HepG2 (cell line): ENCODE measurements around the gene HNRNPA0. TPM values are rescaled to one million over a fixed set of nuclear protein-coding genes. Genes with fewer than 3 reads are reported as not detected.
"Not testable (repeated sequence)": the region's sequence is repeated elsewhere in the genome, so short reads cannot be mapped to it uniquely, and the experiment has no call there.

Experiments
- ATAC-seq: fragments of 200-7000 bp; cut with Tn5 transposase; 3 replicates; pipeline ENCODE4 v1.9.1; 2020; ENCODE audit warnings: mild to moderate bottlenecking, moderate library complexity
- BruUV-seq: library from RNA; stranded (reverse); fragments of 400-500 nt; replicated peaks from 2 replicates; lab custom pipeline; 2021; lab: Mats Ljungman, UMichigan
- CTCF ChIA-PET: fragments of 300-600 bp; formaldehyde crosslinking; extraction: SDS; loops from one replicate; lab custom pipeline; 2021; ENCODE audit warnings: low total read pairs, inconsistent platforms, low intra/inter-chr PET ratio; lab: Yijun Ruan, JAX
- POLR2A ChIA-PET: fragments of 350-600 bp; sonication (Branson Sonifier 250); formaldehyde crosslinking; loops from one replicate; lab custom pipeline; 2020; ENCODE audit warnings: antibody characterized with exemption, inconsistent platforms; lab: Yijun Ruan, JAX
- DNase-seq: peaks from one replicate; pipeline ENCODE4 v3.0.0-alpha.2; 2015; ENCODE audit warnings: low spot score
- FAIRE-seq: peaks from 3 replicates; lab custom pipeline; 2011; peaks lifted over from hg19 to GRCh38; lab: Jason Lieb, UNC
- H2AFZ ChIP-seq: one replicate; pipeline ENCODE4 v1.6.1; 2011; ENCODE audit warnings: low read length, inconsistent platforms
- H3K27ac ChIP-seq: fragments of 300-600 bp; 3 replicates; pipeline ENCODE4 v1.8.0; 2011; ENCODE audit warnings: mixed run types, mild to moderate bottlenecking, mixed read lengths, low read length, inconsistent platforms; ENCODE audit not compliant: insufficient read depth; ENCODE audit errors: extremely low read length
- H3K27me3 ChIP-seq, 2 experiments: fragments of 200-600 bp in 1 of 2; 2 replicates in 1 of 2; 3 replicates in 1 of 2; pipeline versions ENCODE4 v1.6.0 to v1.8.0; 2011; ENCODE audit warnings: low read length in 2 of 2, mild to moderate bottlenecking in 2 of 2, moderate library complexity in 2 of 2, inconsistent platforms in 1 of 2; ENCODE audit not compliant: insufficient read depth in 2 of 2, control insufficient read depth in 1 of 2
- H3K36me3 ChIP-seq, 2 experiments: fragments of 200-600 bp in 1 of 2; replicated peaks in 1 of 2; 2 replicates in 1 of 2; 3 replicates in 1 of 2; pipeline versions ENCODE4 v1.5.1 to v1.8.0; 2011; ENCODE audit warnings: low read length in 2 of 2, inconsistent platforms in 1 of 2; ENCODE audit not compliant: insufficient read depth in 2 of 2, control insufficient read depth in 1 of 2
- H3K4me1 ChIP-seq: 2 replicates; pipeline ENCODE4 v1.5.1; 2012; ENCODE audit warnings: low read length, inconsistent platforms; ENCODE audit not compliant: insufficient read depth
- H3K4me2 ChIP-seq: 2 replicates; pipeline ENCODE4 v1.6.0; 2011; ENCODE audit warnings: low read depth, low read length, inconsistent platforms
- H3K4me3 ChIP-seq, 3 experiments: fragments of 200-600 bp in 1 of 3; sonication (generic), shearing (Covaris generic) in 1 of 3; replicated peaks in 1 of 3; 2 replicates each; pipeline ENCODE4 v1.5.1; 2011 to 2016; ENCODE audit warnings: low read length in 3 of 3, inconsistent platforms in 2 of 3, low read depth in 2 of 3, mild to moderate bottlenecking in 2 of 3, control low read depth in 1 of 3, mixed read lengths in 1 of 3; ENCODE audit not compliant: insufficient read depth in 1 of 3
- H3K79me2 ChIP-seq: one replicate; pipeline ENCODE4 v1.6.1; 2011; ENCODE audit warnings: low read length, inconsistent platforms; ENCODE audit not compliant: insufficient read depth
- H3K9ac ChIP-seq: 2 replicates; pipeline ENCODE4 v1.6.0; 2011; ENCODE audit warnings: mild to moderate bottlenecking, low read depth, low read length, inconsistent platforms; ENCODE audit not compliant: insufficient read depth
- H3K9me3 ChIP-seq: 2 replicates; pipeline ENCODE4 v1.5.1; 2012; ENCODE audit warnings: mild to moderate bottlenecking, low read length
- H4K20me1 ChIP-seq: 2 replicates; pipeline ENCODE4 v1.6.0; 2011; ENCODE audit warnings: inconsistent platforms, mild to moderate bottlenecking, low read length, moderate library complexity; ENCODE audit not compliant: insufficient read depth
- DNMT1 ChIP-seq: sonication (generic); formaldehyde crosslinking; IDR thresholded peaks from 2 replicates; pipeline ENCODE4 v1.5.1; 2020; ENCODE audit warnings: mild to moderate bottlenecking, missing genetic modification reagents
- FOXO1 ChIP-seq: sonication (generic); formaldehyde crosslinking; IDR thresholded peaks from 2 replicates; pipeline ENCODE4 v1.4.0; 2020; ENCODE audit warnings: missing genetic modification reagents
- RFX5 ChIP-seq: IDR thresholded peaks from 2 replicates; pipeline ENCODE4 v1.6.1; 2011; ENCODE audit warnings: low read depth, low read length, improper control_type of control experiment
- WGBS: methylation state at CpG from one replicate; pipeline ENCODE4 v1.1.6; 2017; ENCODE audit warnings: low lambda C conversion rate; 5-methylcytosine and 5-hydroxymethylcytosine counted together
- in situ Hi-C: cut with HindIII; loops from 2 replicates; pipeline ENCODE4 v1.10.0; 2017; ENCODE audit warnings: low pct_unique_long_range_greater_than_20kb; ENCODE audit not compliant: extremely low pct_ligation_motif_present
- intact Hi-C: fragments of 100-400 bp; cut with micrococcal nuclease; formaldehyde crosslinking; loops from one replicate; pipeline ENCODE4 v1.10.0; 2022; ENCODE audit not compliant: unreplicated experiment
- polyA plus RNA-seq, 8 experiments: library from polyadenylated mRNA; depleted of rRNA in 3 of 8; stranded (reverse) in 7 of 8; unstranded in 1 of 8; fragments of >200 nt; fragmentation: Illumina TruSeq in 4 of 8; extraction: Trizol in 4 of 8; gene quantifications; 2 replicates each; pipeline versions ENCODE4 v1.2.1 to v1.2.3, GENCODE V29; 2011 to 2016; ENCODE audit warnings: low read depth in 4 of 8, missing spikeins in 1 of 8, mixed read lengths in 1 of 8; ENCODE audit not compliant: insufficient read depth in 1 of 8
- total RNA-seq, 5 experiments: library from RNA; depleted of rRNA; stranded (reverse); fragments of >200 nt; fragmentation: Illumina TruSeq; extraction: Trizol; gene quantifications; 2 replicates each; pipeline ENCODE4 v1.2.3, GENCODE V29; 2016; ENCODE audit warnings: low read depth in 1 of 5

HNRNPA0 gene
- total and polyA plus RNA-seq, 2 of the 13 experiments (the other 11 are each of a cell fraction or from before 2014, with no cell fraction given) = 9.0 to 12.9 TPM

- no peak for TF ChIP-seq DNMT1
These were observed 37.2 kb upstream of the HNRNPA0 start (continued) for GRCh38 chr5:137791387-137791786.

GRCh38 chr5:137788560-137788959, 34.4 kb upstream of the HNRNPA0 start:
- H3K27me3 ChIP-seq, H3K36me3 ChIP-seq, CTCF ChIA-PET, H2AFZ ChIP-seq, DNase-seq, FAIRE-seq, ATAC-seq, H3K9ac ChIP-seq, H3K4me2 ChIP-seq, BruUV-seq, H4K20me1 ChIP-seq, in situ Hi-C loops, H3K9me3 ChIP-seq, H3K79me2 ChIP-seq, POLR2A ChIA-PET, H3K4me3 ChIP-seq, intact Hi-C loops, H3K27ac ChIP-seq: not testable (repeated sequence)
- peaks cover 28% of the 10 kb centered on the region for H3K4me1 ChIP-seq
- 4% methylated on average over 2 of the region's 2 CpGs for WGBS

- Histone ChIP-seq H3K27me3 (peaks cover 0 to 3% of the 10 kb centered on the region in 2 experiments; a peak in 1 of 5 replicates), H3K27ac (no peak overlapping the region), H4K20me1 (no peaks in the 10 kb centered on the region), H3K4me3 (peak overlapping the region in 1 of 3 experiments; percentile 4; a peak in 1 of 6 replicates), H2AFZ (no peak overlapping the region), H3K4me1 (peaks cover 18% of the 10 kb centered on the region), H3K36me3 (no peaks in the 10 kb centered on the region), H3K79me2 (no peaks in the 10 kb centered on the region), H3K9ac (no peak overlapping the region), H3K9me3 (no peaks in the 10 kb centered on the region), H3K4me2 (peak overlapping the region; percentile 60)
- intact Hi-C loops (no loop called here), in situ Hi-C loops (loop anchor here (5.0 kb wide), 1 partner anchor 39 kb away; no protein-coding TSS in a partner anchor)
- WGBS = 39% methylated on average over 4 of the region's 4 CpGs
- DNase-seq (no peak), FAIRE-seq (no peak), ATAC-seq (peak; percentile 51)
- CTCF ChIA-PET = no interaction called here
- POLR2A ChIA-PET = no interaction called here
- no TSS peak for BruUV-seq
- peak; percentile 41; the same call in 1 of the 2 replicates for TF ChIP-seq RFX5
- TF ChIP-seq FOXO1 (CRISPR knock-in tag) = no peak
These were observed 28.9 kb upstream of the HNRNPA0 start for GRCh38 chr5:137782984-137783536.
